HEK293 (cell line): ENCODE measurements around the gene MCEMP1.
"Not testable (repeated sequence)": the region's sequence is repeated elsewhere in the genome, so short reads cannot be mapped to it uniquely, and the experiment has no call there.

ENCODE experiments used
- CTCF ChIA-PET: fragments of 350-600 bp; formaldehyde crosslinking; extraction: SDS; loops from one replicate; lab custom pipeline; 2021; ENCODE audit warnings: antibody characterized with exemption; lab: Yijun Ruan, JAX
- POLR2A ChIA-PET: fragments of 300-600 bp; formaldehyde crosslinking; extraction: SDS; loops from one replicate; lab custom pipeline; 2020; ENCODE audit warnings: antibody characterized with exemption, inconsistent platforms; lab: Yijun Ruan, JAX
- H3K27ac ChIP-seq: fragments of 200-500 bp; sonication (Bioruptor generic); 2 replicates; pipeline ENCODE4 v1.5.1; 2014; ENCODE audit warnings: low read depth, low read length, control low read depth, inconsistent platforms; ENCODE audit errors: extremely low read depth
- H3K36me3 ChIP-seq, 2 experiments: fragments of 200-500 bp in 1 of 2; sonication (Bioruptor generic) in 1 of 2; 1 replicate in 1 of 2; 2 replicates in 1 of 2; pipeline ENCODE4 v1.5.1; 2014 to 2017; ENCODE audit warnings: inconsistent platforms in 2 of 2, low read length in 2 of 2; ENCODE audit not compliant: control insufficient read depth in 2 of 2, insufficient read depth in 1 of 2
- H3K4me1 ChIP-seq: fragments of 200-500 bp; sonication (Bioruptor generic); 2 replicates; pipeline ENCODE4 v1.5.1; 2014; ENCODE audit warnings: mild to moderate bottlenecking, low read length, inconsistent platforms; ENCODE audit not compliant: control insufficient read depth, insufficient read depth
- H3K4me3 ChIP-seq: 2 replicates; pipeline ENCODE4 v1.5.1; 2011; ENCODE audit warnings: low read depth, mild to moderate bottlenecking, control low read depth, low read length, moderate library complexity
- H3K9me3 ChIP-seq: fragments of 200-500 bp; sonication (Bioruptor generic); 2 replicates; pipeline ENCODE4 v1.5.1; 2014; ENCODE audit warnings: low read depth, low read length, inconsistent platforms; ENCODE audit not compliant: control insufficient read depth, insufficient read depth
- BCL11A ChIP-seq: fragments of 450-650 bp; formaldehyde crosslinking; IDR thresholded peaks from 2 replicates; pipeline ENCODE4 v1.5.1; 2016; ENCODE audit warnings: low read depth, missing biosample characterization, missing genetic modification characterization
- GFI1B ChIP-seq: fragments of 450-650 bp; formaldehyde crosslinking; IDR thresholded peaks from 2 replicates; pipeline ENCODE4 v1.5.1; 2016; ENCODE audit warnings: missing biosample characterization, missing genetic modification characterization
- KLF7 ChIP-seq: fragments of 450-650 bp; formaldehyde crosslinking; IDR thresholded peaks from 2 replicates; pipeline ENCODE4 v1.5.1; 2016; ENCODE audit warnings: missing biosample characterization, missing genetic modification characterization, borderline replicate concordance
- KLF8 ChIP-seq: fragments of 450-650 bp; formaldehyde crosslinking; IDR thresholded peaks from 2 replicates; pipeline ENCODE4 v1.5.1; 2016; ENCODE audit warnings: missing biosample characterization, missing genetic modification characterization
- PRDM10 ChIP-seq: fragments of 450-650 bp; formaldehyde crosslinking; IDR thresholded peaks from 2 replicates; pipeline ENCODE4 v1.5.1; 2016; ENCODE audit warnings: missing biosample characterization, missing genetic modification characterization
- PRDM6 ChIP-seq: fragments of 450-650 bp; formaldehyde crosslinking; IDR thresholded peaks from 2 replicates; pipeline ENCODE4 v1.5.1; 2017; ENCODE audit warnings: missing biosample characterization, missing genetic modification characterization
- SP2 ChIP-seq: fragments of 450-650 bp; formaldehyde crosslinking; IDR thresholded peaks from 2 replicates; pipeline ENCODE4 v1.5.1; 2016; ENCODE audit warnings: missing biosample characterization, missing genetic modification characterization
- SP3 ChIP-seq: fragments of 450-650 bp; formaldehyde crosslinking; IDR thresholded peaks from 2 replicates; pipeline ENCODE4 v1.5.1; 2016; ENCODE audit warnings: missing biosample characterization, missing genetic modification characterization
- YY1 ChIP-seq: fragments of 450-650 bp; formaldehyde crosslinking; IDR thresholded peaks from 2 replicates; pipeline ENCODE4 v1.5.1; 2018; ENCODE audit warnings: missing biosample characterization, missing genetic modification characterization
- ZBTB44 ChIP-seq: fragments of 450-650 bp; IDR thresholded peaks from 2 replicates; pipeline ENCODE4 v1.5.1; 2018; ENCODE audit warnings: missing biosample characterization, mild to moderate bottlenecking, missing genetic modification characterization
- ZEB2 ChIP-seq: fragments of 450-650 bp; formaldehyde crosslinking; IDR thresholded peaks from 2 replicates; pipeline ENCODE4 v1.5.1; 2016; ENCODE audit warnings: missing biosample characterization, missing genetic modification characterization
- ZNF138 ChIP-seq: fragments of 450-650 bp; formaldehyde crosslinking; IDR thresholded peaks from 2 replicates; pipeline ENCODE4 v1.5.1; 2016; ENCODE audit warnings: missing biosample characterization, missing genetic modification characterization, borderline replicate concordance
- ZNF184 ChIP-seq: fragments of 450-650 bp; IDR thresholded peaks from 2 replicates; pipeline ENCODE4 v1.5.1; 2018; ENCODE audit warnings: missing biosample characterization, mild to moderate bottlenecking, missing genetic modification characterization
- ZNF311 ChIP-seq: fragments of 450-650 bp; formaldehyde crosslinking; IDR thresholded peaks from 2 replicates; pipeline ENCODE4 v1.5.1; 2017; ENCODE audit warnings: missing biosample characterization, missing genetic modification characterization, borderline replicate concordance
- ZNF341 ChIP-seq: fragments of 450-650 bp; formaldehyde crosslinking; IDR thresholded peaks from 2 replicates; pipeline ENCODE4; 2016; ENCODE audit warnings: low read depth, missing biosample characterization, missing genetic modification characterization
- ZNF423 ChIP-seq: fragments of 450-650 bp; formaldehyde crosslinking; IDR thresholded peaks from 2 replicates; pipeline ENCODE4 v1.5.1; 2016; ENCODE audit warnings: missing biosample characterization, missing genetic modification characterization
- ZNF426 ChIP-seq: fragments of 450-650 bp; formaldehyde crosslinking; IDR thresholded peaks from 2 replicates; pipeline ENCODE4 v1.5.1; 2017; ENCODE audit warnings: missing biosample characterization, missing genetic modification characterization, mild to moderate bottlenecking, inconsistent platforms, moderate library complexity
- ZNF768 ChIP-seq: fragments of 450-650 bp; formaldehyde crosslinking; IDR thresholded peaks from 2 replicates; pipeline ENCODE4 v1.5.1; 2018; ENCODE audit warnings: missing biosample characterization, mild to moderate bottlenecking, missing genetic modification characterization
- ZNF776 ChIP-seq: fragments of 450-650 bp; formaldehyde crosslinking; IDR thresholded peaks from 2 replicates; pipeline ENCODE4 v1.5.0; 2017; ENCODE audit warnings: missing biosample characterization, missing genetic modification characterization, borderline replicate concordance

The MCEMP1 gene

GRCh38 chr19:7643629-7644549 is 33.0 kb upstream of the MCEMP1 start:
- CTCF ChIA-PET: interaction anchor here (0.7 to 1.3 kb wide), 3 partner anchors 17 to 76 kb away, joined by 3 to 7 read pairs (median 3); no protein-coding TSS in a partner anchor
- H3K36me3 ChIP-seq: peaks cover 7 to 17% of the 10 kb centered on the region in 2 experiments; a peak in 2 of 3 replicates
- not testable (repeated sequence) for H3K4me3 ChIP-seq
- POLR2A ChIA-PET: interaction anchor here (0.7 to 1.2 kb wide), 2 partner anchors 9 to 37 kb away, joined by 3 to 4 read pairs; partner anchors contain the start of gene TRAPPC5
- peak; percentile 67 for TF ChIP-seq SP2 (tag by site-specific recombination)
- TF ChIP-seq SP3 (tag by site-specific recombination): peak; percentile 51; the same call in 1 of the 2 replicates
- peak; percentile 49; the same call in 1 of the 2 replicates for TF ChIP-seq KLF8 (tag by site-specific recombination)
- TF ChIP-seq, all 188 proteins: peak for 3; not testable (repeated sequence) for 185
- H3K4me1 ChIP-seq, H3K27ac ChIP-seq, H3K9me3 ChIP-seq: not testable (repeated sequence)

- H3K27ac ChIP-seq: no peak overlapping the region
- no peaks in the 10 kb centered on the region for H3K4me1 ChIP-seq
- H3K4me3 ChIP-seq: no peak overlapping the region
- H3K36me3 ChIP-seq: peaks cover 7 to 17% of the 10 kb centered on the region in 2 experiments; a peak in 2 of 3 replicates
- TF ChIP-seq PRDM6 (tag by site-specific recombination) (no peak), ZBTB44 (tag by site-specific recombination) (no peak), BCL11A (tag by site-specific recombination) (no peak), KLF7 (tag by site-specific recombination) (no peak), ZEB2 (tag by site-specific recombination) (no peak), YY1 (no peak), PRDM10 (tag by site-specific recombination) (no peak), ZNF423 (tag by site-specific recombination) (no peak), ZNF426 (tag by site-specific recombination) (no peak), ZNF768 (tag by site-specific recombination) (no peak), ZNF311 (tag by site-specific recombination) (no peak), ZNF341 (tag by site-specific recombination) (no peak), GFI1B (no peak), ZNF138 (no peak), ZNF184 (tag by site-specific recombination) (no peak), ZNF776 (tag by site-specific recombination) (no peak)
- H3K9me3 ChIP-seq: no peaks in the 10 kb centered on the region
- ChIA-PET CTCF (interaction anchor here (1.1 to 1.3 kb wide), 2 partner anchors 17 to 76 kb away, joined by 3 to 7 read pairs; no protein-coding TSS in a partner anchor), POLR2A (interaction anchor here (0.6 kb wide), 1 partner anchor 12 kb away, joined by 7 read pairs; no protein-coding TSS in a partner anchor)
Measured at GRCh38 chr19:7644550-7644877, 32.4 kb upstream of the MCEMP1 start.
